ENCODE measurements around the gene NUTM2A.
"Not testable (repeated sequence)": the region's sequence is repeated elsewhere in the genome, so short reads cannot be mapped to it uniquely, and the experiment has no call there.

Gene NUTM2A

GRCh38 chr10:87225148-87225547 lies at the start of gene NUTM2A:
Gene NUTM2A, plus strand, starts transcription at chr10:87225448. Its CDS starts 383 bp downstream, at chr10:87225831.
- not testable (repeated sequence) for DNase-seq

- not testable (repeated sequence) for DNase-seq
These were observed 47.7 kb upstream of the NUTM2A start for GRCh38 chr10:87177587-87177986.

- DNase-seq, result not testable (repeated sequence)
These were observed 40.8 kb upstream of the NUTM2A start for GRCh38 chr10:87184421-87184820.

- DNase-seq, result not testable (repeated sequence)
These were observed 39.2 kb upstream of the NUTM2A start for GRCh38 chr10:87186016-87186415.

- DNase-seq, result not testable (repeated sequence)
These were observed 37.7 kb upstream of the NUTM2A start for GRCh38 chr10:87187573-87187972.

GRCh38 chr10:87191841-87192240 lies 33.4 kb upstream of the NUTM2A start:
- DNase-seq, result peak; percentile 64 to 87

GRCh38 chr10:87200924-87201323 lies 24.3 kb upstream of the NUTM2A start:
- not testable (repeated sequence) for DNase-seq

- DNase-seq, result not testable (repeated sequence)
These were observed 20.4 kb upstream of the NUTM2A start for GRCh38 chr10:87204801-87205200.

- not testable (repeated sequence) for DNase-seq
These were observed 18.3 kb upstream of the NUTM2A start for GRCh38 chr10:87206922-87207321.

- DNase-seq, result not testable (repeated sequence)
These were observed 14.9 kb upstream of the NUTM2A start for GRCh38 chr10:87210309-87210708.

- DNase-seq, result not testable (repeated sequence)
These were observed 13.4 kb upstream of the NUTM2A start for GRCh38 chr10:87211848-87212247.

GRCh38 chr10:87213150-87213765 lies 12.0 kb upstream of the NUTM2A start:
- not testable (repeated sequence) for DNase-seq

- DNase-seq, result not testable (repeated sequence)
These were observed 11.4 kb upstream of the NUTM2A start for GRCh38 chr10:87213806-87214205.

- DNase-seq, result not testable (repeated sequence)
These were observed 9.1 kb upstream of the NUTM2A start for GRCh38 chr10:87216120-87216519.

GRCh38 chr10:87219370-87219769 lies 5.9 kb upstream of the NUTM2A start:
- DNase-seq, result not testable (repeated sequence)

- DNase-seq, result not testable (repeated sequence)
These were observed 2.5 kb upstream of the NUTM2A start for GRCh38 chr10:87222789-87223188.

GRCh38 chr10:87228247-87228646 lies 3.0 kb downstream of the NUTM2A start:
- DNase-seq, result not testable (repeated sequence)

- DNase-seq, result not testable (repeated sequence)
These were observed 4.0 kb downstream of the NUTM2A start for GRCh38 chr10:87229211-87229610.

GRCh38 chr10:87234854-87235253 lies 9.6 kb downstream of the NUTM2A start:
- DNase-seq, result not testable (repeated sequence)

GRCh38 chr10:87237244-87237643 lies 12.0 kb downstream of the NUTM2A start:
- DNase-seq, result not testable (repeated sequence)

- DNase-seq, result not testable (repeated sequence)
These were observed 14.1 kb downstream of the NUTM2A start for GRCh38 chr10:87239346-87239808.

GRCh38 chr10:87242192-87242591 lies 16.9 kb downstream of the NUTM2A start:
- DNase-seq, result not testable (repeated sequence)

GRCh38 chr10:87247335-87247734 lies 22.1 kb downstream of the NUTM2A start:
- DNase-seq, result not testable (repeated sequence)

- DNase-seq, result not testable (repeated sequence)
These were observed 23.6 kb downstream of the NUTM2A start for GRCh38 chr10:87248818-87249353.

Measured in NCI-H524 (cell line).